Measurements from ENCODE around the gene DLK1. TPM values are rescaled to one million over a fixed set of nuclear protein-coding genes. Genes with fewer than 3 reads are reported as not detected.

DLK1 gene
- total RNA-seq, 1 donor from 2014 or later = 7.2 TPM

DNA sequence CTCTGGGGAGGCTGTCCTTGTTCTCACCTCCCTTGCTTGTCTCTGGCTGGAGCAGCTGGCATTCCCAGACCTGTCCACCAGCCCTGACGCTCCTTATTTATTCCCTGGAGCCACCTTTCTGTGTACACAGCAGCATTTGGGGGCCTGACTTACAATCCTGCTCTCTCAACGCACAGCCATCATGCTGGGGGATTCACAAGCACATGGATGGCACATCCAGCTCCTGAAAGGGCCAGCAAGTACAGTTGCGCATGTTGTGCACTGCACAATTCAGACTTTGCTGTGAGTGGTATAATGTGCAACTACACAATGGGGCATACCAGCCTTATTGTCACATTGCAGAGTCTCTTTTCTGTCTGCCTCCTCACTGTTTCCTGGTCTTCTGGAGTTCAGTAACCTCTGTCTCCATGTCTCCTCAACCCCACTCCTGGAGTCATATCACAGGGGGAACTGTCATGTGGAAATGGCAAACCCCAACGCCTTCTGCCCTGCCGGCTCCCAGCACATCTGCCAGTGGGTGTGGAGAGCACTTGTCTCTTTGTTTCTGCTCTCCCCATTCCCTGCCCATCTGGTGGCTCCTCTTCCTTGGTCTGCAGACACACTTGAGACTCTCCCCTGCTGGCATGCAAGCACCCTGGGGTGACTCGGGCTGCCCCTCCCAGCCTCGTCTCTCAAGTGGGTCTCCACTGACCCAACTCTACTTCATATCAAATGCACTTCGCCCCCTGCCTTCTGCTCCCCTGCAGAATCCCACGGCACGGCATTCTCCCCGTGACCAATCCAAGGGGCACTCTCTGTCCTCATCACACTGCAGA lies 58.0 kb downstream of the DLK1 start:
- H3K4me1 ChIP-seq = no peaks in the 10 kb centered on the region
- TF ChIP-seq, protein P1, sequence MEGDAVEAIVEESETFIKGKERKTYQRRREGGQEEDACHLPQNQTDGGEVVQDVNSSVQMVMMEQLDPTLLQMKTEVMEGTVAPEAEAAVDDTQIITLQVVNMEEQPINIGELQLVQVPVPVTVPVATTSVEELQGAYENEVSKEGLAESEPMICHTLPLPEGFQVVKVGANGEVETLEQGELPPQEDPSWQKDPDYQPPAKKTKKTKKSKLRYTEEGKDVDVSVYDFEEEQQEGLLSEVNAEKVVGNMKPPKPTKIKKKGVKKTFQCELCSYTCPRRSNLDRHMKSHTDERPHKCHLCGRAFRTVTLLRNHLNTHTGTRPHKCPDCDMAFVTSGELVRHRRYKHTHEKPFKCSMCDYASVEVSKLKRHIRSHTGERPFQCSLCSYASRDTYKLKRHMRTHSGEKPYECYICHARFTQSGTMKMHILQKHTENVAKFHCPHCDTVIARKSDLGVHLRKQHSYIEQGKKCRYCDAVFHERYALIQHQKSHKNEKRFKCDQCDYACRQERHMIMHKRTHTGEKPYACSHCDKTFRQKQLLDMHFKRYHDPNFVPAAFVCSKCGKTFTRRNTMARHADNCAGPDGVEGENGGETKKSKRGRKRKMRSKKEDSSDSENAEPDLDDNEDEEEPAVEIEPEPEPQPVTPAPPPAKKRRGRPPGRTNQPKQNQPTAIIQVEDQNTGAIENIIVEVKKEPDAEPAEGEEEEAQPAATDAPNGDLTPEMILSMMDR (IDR thresholded peaks at IDR 0.05) = no peak
- no peak overlapping the region for H3K27ac ChIP-seq
- no peak overlapping the region for H3K4me3 ChIP-seq
- no peaks in the 10 kb centered on the region for H3K36me3 ChIP-seq
- DNase-seq (ENCODE audit: low spot score in 2 of 2) = no peak
- no peaks in the 10 kb centered on the region for H3K9me3 ChIP-seq
- H3K27me3 ChIP-seq = no peaks in the 10 kb centered on the region
- intact Hi-C loops (cut with DNase I) = no loop called here

DNA sequence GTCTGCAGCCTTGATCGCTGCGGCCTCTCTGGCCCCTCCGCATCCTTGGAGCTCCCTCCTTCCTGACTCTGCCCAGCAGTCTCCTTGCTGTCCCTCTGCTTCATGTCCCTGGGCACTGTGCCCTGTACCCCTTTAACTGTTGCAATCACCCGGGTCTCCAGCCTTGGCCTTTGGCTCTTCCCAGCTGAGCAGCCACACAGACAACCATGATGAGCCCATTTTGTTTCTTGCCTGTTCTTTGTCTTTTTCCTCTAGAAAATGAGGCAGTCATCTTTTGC lies 58.6 kb downstream of the DLK1 start:
- Histone ChIP-seq H3K27ac (no peak overlapping the region), H3K36me3 (no peaks in the 10 kb centered on the region), H3K4me1 (no peaks in the 10 kb centered on the region), H3K27me3 (no peaks in the 10 kb centered on the region), H3K9me3 (no peaks in the 10 kb centered on the region), H3K4me3 (no peak overlapping the region)
- TF ChIP-seq, protein P1 (IDR thresholded peaks at IDR 0.05) = no peak
- no peak for DNase-seq (ENCODE audit: low spot score in 2 of 2)
- intact Hi-C loops (cut with DNase I) = no loop called here

DNA sequence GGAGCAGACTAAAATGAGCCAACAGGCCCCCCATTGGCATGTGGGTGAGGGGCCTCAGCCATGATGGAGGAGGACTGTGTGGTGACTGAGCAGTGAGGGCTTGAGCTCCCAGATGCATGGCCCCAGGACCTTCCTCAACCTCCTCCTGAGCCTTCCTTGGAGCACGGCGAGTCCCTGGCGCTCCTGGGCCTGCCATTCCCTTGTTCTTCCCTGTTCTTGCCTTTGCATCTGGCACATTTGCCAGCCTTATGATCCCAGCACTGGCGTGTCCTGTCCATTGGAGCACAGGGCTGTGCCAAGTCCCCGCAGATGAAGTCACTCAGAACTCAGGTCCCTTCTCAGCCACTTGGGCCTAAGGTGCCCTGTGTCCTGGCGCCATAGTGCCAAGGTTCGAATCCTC lies 58.9 kb downstream of the DLK1 start:
- DNase-seq (ENCODE audit: low spot score in 2 of 2) = no peak
- intact Hi-C loops (cut with DNase I) = no loop called here
- no peak overlapping the region for H3K4me3 ChIP-seq
- no peaks in the 10 kb centered on the region for H3K4me1 ChIP-seq
- TF ChIP-seq, protein P1 (IDR thresholded peaks at IDR 0.05) = no peak
- H3K27me3 ChIP-seq = no peaks in the 10 kb centered on the region
- H3K27ac ChIP-seq = no peak overlapping the region
- H3K9me3 ChIP-seq = no peaks in the 10 kb centered on the region
- H3K36me3 ChIP-seq = no peaks in the 10 kb centered on the region

DNA sequence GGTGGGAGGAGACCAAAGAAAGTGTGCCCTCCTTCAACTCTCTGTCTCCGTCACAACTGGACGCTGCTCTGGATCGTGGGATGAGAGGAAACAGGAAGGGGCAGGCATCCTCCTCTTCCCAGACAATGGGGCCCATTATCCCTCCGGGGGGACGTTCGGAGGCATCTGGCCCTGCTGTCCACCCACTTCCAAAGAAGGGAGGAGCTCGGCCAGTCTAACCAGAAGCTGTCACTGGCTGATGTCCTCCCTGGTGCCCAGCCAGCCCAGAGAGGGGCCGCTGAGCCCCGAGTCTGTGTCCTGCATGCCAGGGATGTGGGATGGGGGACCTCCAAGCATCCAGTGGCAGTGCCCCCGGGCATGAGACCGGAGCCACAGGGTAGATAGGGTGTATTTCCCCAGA lies 59.4 kb downstream of the DLK1 start:
- H3K9me3 ChIP-seq = no peaks in the 10 kb centered on the region
- no peak overlapping the region for H3K27ac ChIP-seq
- no peaks in the 10 kb centered on the region for H3K4me1 ChIP-seq
- H3K36me3 ChIP-seq = no peaks in the 10 kb centered on the region
- no peak for DNase-seq (ENCODE audit: low spot score in 2 of 2)
- intact Hi-C loops (cut with DNase I) = no loop called here
- no peaks in the 10 kb centered on the region for H3K27me3 ChIP-seq
- TF ChIP-seq, protein P1 (IDR thresholded peaks at IDR 0.05) = no peak
- H3K4me3 ChIP-seq = no peak overlapping the region

DNA sequence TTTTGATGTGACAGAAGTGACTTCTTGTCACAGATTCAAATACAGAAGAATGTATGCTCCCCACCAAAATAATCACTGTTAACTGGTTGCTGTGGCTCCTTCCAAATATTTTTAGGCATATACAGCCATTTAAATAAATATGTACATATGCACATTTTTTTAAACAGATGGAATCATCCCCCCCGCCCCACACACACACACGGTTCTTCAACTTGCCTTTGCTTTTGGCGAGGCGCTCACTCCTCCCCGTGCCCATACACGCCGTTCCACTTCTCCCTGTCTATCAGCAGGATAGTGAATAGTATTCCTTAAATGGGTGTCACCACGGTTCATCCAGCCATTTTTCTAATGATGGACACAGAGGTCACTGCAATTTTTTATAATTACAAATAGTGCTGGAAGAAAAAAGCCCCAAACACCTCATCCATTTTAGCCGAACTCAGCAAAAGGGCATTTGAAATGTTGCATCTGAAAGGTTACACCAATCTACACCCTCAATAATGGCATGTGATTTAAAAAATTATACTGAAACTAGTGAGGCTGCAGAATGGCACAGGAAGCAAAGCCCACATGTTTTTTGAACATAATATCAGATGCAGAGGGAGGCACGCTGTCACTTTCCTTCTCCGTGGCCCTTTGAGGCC lies 60.0 kb downstream of the DLK1 start:
- intact Hi-C loops (cut with DNase I) = no loop called here
- no peaks in the 10 kb centered on the region for H3K36me3 ChIP-seq
- DNase-seq (ENCODE audit: low spot score in 2 of 2) = no peak
- no peaks in the 10 kb centered on the region for H3K27me3 ChIP-seq
- no peak overlapping the region for H3K4me3 ChIP-seq
- H3K27ac ChIP-seq = no peak overlapping the region
- TF ChIP-seq, protein P1 (IDR thresholded peaks at IDR 0.05) = no peak
- no peaks in the 10 kb centered on the region for H3K4me1 ChIP-seq
- H3K9me3 ChIP-seq = no peaks in the 10 kb centered on the region

Data from ascending aorta (tissue), 2 donors.